GM21717 (cell line): ENCODE results near the gene SPATA24.
"Not testable (repeated sequence)": the region's sequence is repeated elsewhere in the genome, so short reads cannot be mapped to it uniquely, and the experiment has no call there.

Source experiments
- ATAC-seq: cut with Tn5 transposase; IDR thresholded peaks from one replicate; pipeline ENCODE4 v1.9.1; 2021; ENCODE audit warnings: mild to moderate bottlenecking, moderate library complexity; ENCODE audit not compliant: unreplicated experiment

The SPATA24 gene

DNA sequence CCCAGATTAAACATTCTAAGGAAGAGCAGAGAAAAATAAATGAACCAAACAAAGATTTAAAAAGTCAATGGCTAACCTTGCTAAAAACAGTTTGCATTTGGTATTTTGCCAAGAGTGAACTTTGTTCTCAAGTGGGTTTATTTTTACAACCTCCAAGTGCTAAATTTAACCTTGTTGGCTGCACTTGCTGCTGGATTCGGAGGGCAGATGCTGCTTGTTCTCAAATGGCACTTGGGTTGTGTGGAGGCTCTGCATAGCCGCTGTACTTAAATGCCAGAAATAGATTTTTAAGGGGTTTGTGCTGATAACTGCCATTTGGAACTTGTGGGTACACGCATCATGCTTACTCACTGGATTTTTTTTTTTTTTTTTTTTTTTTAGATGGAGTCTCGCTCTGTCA is 13.3 kb upstream of the SPATA24 start:
- no peak for ATAC-seq

DNA sequence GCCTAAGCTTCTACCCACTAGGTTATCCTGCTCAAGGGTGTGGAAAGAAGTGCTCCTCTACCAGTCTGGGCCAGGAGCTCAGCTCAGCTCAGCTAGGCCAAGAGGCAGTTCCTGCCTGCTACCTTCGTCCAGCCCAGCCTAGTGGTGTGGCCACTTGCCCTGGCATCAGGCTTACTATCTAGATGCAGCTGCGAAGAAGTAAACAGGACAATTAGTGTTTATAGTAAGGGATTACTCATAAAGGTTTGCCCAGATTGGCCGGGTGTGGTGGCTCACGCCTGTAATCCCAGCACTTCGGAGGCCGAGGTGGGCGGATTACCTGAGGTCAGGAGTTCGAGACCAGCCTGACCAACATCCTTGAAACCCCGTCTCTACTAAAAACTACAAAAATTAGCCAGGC is 12.8 kb upstream of the SPATA24 start:
- no peak for ATAC-seq

DNA sequence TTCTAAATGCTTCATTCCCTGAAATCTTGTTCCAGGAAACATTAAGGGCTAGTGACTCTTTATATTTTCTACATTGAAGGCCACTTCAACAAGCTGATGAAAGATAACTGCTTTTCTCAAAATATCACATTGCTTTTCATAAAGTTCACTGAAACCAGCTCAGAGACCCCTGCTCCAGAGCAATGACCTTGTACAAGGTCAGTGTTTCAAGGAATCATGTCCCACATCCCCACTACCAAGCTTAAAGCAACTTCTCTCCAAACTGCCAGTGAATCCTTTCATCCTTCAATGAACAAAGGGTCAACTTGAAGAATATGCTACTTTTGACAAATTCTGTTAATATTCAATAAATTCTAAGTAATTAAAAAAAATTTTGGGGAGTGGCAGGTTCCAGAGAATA is 12.0 kb upstream of the SPATA24 start:
- no peak for ATAC-seq

DNA sequence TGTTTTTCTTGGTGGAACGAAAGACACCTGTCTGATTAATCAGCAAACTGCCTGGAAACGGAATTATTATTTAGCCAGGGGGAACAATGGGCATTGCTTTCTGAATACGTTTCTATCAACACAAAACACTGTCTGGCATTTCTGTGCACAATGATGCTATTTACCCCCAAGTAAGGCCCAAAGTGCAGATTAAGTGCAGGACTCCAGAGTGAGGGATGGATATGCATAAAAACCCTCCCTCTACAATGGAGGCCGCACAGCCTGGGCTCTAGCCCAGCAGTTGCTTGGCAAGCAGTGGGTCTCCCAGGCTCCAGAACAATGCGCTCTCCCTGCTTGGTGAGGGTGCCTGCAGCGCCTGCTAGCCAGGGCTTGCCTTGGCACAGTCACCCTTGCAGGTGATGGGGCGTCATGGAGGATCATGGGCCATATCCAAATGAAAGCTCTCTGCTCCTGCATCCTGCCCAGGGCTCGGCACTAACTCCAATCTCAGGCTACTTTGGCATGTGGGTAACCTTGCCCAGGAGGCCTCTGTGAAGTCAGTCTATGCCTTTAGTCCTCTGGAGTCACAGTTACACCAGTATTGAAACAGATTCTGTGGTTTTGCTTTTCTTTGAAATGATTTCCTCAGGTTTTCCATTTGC is 11.5 kb upstream of the SPATA24 start:
- ATAC-seq: no peak

DNA sequence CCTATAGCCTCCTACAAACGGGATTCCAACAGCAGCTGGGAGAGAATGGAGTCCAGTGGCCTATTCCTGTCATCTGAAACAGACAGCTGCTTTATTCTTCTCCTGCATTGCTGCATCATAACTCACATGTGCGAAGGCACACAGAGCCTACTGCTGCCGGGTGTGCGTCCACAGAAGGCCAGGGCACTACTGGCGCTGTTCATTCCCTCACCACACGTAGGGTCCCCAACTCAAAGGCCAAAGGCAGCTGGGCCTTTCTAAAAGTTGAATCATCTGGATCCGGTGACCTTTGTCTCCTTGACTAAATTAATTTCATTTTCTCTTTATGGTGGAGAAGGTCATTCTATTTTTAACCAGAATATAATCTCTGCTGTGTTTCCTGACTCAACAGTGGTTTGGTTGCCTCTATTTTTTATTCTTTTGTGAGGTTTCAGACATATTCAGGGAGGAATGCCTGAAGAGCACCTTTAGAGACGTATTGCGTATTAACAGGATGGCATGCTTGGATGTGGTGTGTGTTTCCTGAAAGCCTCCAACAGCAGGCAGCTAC is 10.8 kb upstream of the SPATA24 start:
- ATAC-seq: no peak

DNA sequence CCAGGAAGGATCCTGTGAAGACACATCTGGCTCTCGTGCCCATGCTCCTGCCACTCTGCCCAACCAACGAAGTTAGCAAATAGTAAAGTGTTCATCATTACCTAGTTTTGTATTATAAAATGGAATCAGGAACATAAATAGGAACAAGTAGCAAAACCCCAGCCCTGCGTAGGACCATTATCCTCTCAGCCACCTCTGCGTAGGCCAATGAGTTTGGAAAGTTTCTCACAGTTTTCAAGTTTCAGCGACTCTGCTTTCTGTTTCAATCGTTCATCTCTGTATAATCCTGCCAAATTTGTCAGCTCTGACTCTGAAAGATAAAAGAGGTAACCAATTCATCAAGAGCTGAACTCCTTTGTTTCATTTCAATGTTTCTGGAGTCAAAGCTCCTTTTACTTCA is 10.1 kb upstream of the SPATA24 start:
- ATAC-seq: no peak

DNA sequence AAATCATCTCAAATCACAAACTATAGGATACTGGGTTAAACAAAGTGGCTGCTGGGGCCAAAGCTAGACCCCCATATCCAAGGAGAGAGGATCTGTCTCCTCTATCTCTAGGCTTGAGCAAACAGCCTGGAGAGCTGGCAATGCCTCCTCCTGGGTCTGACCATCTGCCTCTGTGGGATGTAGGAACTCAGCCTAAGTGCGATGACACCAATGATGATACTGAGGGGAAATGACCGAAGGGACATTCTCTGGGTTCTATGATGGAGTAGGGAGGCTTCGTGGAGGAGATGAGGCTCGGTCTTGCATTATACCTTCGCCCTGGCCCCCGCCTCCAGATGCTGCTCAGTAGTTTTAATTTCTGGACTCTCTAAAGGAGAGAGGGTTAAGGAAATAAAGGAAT is 9.3 kb upstream of the SPATA24 start:
- no peak for ATAC-seq

DNA sequence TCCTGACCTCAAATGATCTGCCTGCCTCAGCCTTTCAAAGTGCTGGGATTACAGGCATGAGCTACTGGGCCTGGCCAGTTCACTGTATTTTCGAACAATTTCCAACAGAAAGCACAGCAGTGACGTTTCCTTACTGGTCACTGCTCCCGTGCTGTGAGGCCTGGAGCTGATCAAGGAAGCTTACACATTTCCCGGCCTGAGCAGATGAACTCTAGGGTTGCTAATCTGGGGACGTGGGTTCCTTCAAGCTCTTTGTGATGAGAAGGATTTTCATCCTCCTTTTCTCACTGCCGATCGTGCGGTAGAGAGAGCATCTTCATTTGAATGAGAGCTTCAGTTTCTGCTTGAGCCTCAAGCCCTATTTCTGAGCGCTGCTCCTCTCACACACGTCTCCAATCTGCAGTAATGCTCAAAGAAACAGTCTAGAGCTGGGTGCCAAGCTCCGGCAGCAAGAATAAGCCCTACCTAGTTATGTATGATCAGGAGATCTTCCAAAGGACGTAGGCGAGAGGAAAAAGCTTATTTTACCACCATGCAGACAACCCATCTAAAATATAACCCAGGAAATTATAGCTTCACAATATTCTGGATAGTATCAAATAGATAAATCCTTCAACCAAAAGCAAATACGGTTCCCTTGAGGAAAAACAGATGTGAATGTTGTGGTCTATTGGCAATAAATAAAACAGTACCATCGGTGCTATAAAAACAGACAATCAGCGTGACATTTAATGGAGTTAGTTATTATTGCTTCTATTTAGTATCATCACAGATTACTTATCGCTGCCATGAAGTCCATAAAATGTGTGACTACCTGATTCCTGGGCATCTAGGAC is 7.3 kb upstream of the SPATA24 start:
- ATAC-seq: no peak

DNA sequence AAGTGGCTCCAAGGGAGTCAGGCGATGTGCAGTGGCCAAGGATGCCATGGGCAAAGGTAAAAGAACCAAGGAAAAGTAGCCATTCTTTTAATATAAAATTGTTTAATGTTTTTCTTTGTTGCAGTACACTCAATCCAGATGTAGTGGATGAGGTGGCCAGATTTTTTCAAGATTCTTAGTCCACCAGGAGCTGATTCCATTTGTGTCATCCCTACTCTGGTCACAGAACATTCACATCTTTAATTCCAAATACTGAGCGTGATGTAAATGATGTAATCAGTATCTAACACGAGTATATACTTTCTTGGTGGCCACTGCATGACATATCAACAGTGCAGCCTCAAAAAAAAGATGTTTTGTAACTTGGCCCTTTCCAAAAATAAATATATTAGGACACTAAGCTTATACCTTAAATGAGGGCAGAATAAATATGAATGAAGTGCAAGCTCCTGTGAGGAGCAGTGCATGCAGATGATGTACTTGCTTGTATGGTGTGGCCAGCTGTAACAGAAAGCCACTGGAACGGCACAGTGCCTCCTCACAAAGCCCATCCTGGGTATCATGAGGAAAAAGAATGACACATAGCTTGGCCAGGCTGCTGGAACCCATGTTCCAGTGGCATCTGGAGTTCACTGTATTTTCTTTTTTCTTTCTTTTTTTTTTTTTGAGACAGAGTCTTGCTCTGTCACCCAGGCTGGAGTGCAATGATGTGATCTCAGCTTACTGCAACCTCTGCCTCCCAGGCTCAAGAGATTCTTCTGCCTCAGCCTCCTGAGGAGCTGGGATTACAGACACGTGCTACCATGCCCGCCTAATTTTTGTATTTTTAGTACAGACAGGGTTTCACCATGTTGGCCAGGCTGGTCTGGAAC is 6.5 kb upstream of the SPATA24 start:
- ATAC-seq: no peak

DNA sequence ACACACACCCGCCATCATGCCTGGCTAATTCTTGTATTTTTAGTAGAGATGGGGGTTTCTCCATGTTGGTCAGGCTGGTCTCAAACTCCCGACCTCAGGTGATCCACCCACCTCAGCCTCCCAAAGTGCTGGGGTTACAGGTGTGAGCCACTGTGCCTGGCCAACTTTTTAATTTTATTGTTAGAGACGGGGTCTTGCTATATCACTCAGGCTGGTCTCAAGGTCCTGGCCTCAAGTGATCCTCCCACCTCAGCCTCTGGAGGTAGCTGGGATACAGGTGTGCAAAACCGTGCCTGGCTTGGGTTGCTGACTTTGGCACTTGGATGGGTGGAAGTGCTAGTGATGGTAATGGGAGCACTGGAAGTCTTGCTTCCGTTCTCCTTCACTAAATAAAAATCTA is 5.2 kb upstream of the SPATA24 start:
- ATAC-seq: not testable (repeated sequence)

DNA sequence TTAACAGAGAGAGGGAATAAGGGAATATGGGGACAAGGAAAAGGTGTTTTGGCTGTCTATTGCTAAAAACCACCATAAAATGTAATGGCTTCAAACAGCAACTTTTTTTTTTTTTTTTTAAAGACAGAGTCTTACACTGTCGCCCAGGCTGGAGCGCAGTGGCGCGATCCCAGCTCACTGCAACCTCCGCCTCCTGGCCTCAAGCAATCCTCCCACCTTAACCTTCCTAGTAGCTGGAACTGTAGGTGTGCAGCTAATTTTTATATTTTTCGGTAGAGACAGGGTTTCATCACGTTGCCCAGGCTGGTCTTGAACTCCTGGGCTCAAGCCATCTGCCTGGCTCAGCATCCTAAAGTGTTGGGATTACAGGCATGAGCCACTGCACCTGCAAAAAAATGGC is 4.3 kb upstream of the SPATA24 start:
- no peak for ATAC-seq

DNA sequence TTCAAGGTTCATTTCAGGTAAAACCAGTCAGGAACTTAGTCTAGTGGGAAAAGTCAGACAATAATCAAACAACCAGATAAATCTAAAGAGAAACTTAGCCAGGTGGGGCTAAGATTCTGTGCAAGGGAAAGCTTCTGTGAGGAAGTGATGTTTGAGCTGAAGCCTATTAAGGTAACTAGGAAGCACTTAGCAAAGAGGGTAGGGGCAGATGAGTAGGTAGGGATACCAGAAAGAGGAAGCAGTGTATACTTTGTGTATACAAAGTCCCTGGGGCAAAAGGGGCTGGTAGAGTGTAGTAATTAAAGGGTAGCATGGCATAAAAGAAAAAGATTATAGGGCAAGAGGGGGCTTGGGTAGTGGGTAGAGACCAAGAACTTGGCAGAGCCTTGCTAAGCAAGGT is 3.6 kb upstream of the SPATA24 start:
- ATAC-seq: no peak

DNA sequence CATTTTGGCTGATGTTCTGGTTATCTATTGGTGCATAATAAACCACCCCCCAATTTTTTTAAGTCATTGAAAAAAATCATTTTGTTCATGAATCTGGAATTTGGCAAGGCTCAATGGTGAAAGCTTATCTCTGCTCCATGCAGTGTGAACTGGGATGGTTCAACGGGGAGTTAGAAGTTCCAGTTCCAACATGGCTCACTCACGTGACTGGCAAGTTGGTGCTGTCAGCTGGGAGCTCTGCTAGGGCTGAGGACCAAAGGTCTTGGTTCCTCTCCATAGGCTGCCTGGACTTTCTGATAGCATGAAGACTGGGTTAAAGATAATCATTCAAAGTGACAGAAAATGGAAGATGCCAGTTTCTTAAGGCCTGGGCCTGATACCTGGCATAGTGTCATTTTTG is 3.1 kb upstream of the SPATA24 start:
- no peak for ATAC-seq

DNA sequence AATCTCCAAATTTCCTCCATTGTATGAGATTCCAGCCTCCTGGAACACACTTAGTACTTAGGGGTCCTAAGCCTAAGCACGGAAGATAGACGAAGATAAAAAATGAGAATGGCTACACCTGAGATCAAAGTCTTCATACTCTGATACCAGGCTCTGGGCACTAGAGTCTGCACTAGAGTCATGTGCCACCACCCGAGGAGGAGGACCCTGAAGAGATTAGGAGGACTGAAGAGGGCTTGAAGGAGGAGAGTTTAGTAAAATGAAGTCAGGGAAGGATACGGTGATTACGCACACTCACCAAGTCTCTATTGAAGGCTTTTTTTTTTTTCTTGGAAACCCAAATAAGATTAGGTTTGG is 573 bp upstream of the SPATA24 start:
- ATAC-seq: no peak

DNA sequence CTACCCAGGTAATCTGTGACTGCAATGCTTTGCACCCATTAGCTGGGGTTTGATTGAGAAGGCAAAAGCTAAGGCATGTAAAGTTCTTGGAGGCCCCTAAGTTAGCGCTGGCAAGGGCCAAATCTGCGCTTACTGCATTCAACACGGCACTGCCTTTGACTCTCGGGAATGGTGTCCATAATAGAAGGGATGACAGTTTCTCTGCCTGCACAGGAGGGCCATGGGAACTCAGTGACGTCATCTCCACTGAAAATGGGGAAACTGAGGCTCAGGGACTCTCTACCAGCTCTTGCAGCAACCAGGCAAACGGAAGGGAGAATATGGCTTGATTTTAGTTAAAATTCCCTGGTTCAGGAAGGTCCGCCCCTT is 487 bp downstream of the SPATA24 start:
- peak; percentile 2 for ATAC-seq

DNA sequence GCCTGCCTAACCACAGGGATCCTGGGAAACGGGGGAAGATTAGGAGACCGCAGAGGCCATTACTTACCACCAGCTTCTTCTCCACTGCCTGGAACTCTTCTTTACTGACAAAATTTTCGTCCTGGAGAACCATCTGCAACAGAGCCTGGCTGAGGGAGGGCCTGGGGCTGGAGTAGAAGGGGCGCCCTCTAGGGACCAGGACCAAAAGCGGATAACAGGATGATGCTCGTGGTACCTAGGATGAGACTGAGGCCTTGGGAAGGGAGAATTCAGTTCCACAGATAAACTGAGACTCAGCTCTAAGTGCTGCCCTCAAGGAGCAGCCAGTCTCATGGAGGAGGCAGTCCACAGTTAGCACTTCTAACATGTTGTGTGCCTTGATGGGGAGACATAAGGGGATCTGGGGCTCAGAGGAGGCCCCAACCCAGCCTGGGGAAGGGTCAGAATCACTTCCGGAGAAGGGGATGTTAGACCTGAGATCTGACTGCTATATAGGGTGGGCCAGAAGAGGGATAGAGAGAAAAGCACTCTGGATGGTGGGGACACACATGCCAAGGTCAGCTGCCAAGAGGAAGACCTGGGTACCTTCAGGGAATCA is 1.2 kb downstream of the SPATA24 start:
- no peak for ATAC-seq

DNA sequence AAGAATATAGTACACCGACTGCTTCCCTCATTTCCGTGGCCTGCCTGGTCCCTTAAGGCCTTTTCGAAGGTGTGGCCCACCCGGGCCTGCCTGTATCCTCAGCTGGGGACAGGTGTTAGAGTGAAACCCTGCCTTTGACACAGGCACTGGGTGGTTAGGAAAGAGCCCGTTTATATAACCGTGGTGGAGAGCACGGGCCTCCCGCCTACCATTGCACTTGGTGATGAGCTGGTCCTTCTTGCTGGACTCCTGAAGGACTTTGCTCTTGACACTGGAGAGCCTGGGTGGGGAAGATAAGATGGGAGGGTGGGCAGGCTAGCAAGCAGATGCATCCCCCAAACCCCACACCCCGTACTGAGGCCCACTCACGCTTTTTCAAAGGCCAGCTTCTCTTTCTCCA is 2.3 kb downstream of the SPATA24 start:
- ATAC-seq: no peak

DNA sequence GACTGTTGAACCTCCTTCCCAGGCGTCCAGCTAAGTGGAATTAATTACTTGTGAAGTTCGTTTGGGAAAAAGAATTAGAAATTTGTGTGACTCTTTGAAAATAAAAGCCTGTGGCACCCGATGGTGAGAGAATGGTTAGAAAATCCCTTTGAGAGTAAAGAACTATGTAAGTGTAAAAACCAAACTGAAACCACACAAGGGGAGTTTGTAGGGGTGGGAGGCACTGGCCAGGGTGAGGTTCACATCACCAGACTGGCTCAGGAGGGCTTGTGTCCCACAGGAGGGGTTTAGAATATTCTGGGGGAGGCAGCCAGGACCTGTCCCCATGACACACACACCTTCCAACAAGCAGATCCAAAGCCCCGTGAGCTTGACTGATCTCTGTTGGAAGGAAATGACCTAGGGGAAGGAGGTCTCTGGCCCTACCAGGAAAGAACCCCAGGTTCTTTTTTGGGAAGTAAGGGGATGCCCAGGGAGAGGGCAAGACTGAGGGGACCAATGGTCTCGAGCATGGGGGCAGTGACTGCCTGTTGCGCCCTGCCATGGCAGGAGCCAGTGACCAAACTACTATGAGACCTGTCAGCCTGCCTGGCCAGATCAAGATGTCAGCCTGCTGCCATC is 4.3 kb downstream of the SPATA24 start:
- ATAC-seq: peak; percentile 34

DNA sequence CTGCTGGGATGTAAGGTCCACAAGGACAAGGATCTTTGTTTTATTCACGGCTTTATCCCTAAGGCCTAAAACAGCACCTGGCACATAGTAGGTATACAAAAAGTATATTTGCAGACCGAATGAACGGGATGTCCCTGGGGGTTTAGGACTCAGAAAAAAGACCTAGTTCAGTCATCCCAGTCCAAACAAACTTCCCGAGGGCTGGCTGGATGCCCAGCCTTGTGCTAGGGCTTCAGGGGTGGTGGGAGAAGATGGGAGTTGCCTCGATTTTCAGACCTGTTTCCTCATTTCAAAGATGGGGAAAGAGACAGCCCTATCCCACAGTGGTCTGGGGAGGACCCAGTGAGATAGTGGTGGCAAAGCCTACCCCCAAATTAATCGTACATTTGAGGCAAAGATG is 6.0 kb downstream of the SPATA24 start:
- ATAC-seq: no peak

DNA sequence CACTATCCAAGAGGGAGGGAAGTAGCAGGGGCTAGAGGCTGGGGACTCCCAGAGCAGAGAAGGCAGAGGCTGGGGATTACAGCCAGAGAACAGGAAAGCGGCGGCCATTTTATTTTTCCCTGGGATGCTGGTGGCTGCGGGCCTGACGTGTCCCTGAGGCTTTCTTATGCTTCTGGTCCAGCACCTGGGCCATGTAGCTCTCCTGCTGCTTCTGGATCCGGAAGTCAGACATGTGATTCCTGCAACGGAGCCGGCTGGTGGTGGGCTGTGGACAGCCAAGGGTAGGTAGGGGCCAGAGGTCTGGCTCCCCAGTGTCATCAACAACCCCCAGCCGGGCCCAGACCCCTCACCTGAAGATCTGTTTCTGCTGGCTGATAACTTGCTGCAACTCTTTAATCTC is 7.2 kb downstream of the SPATA24 start:
- ATAC-seq: no peak
